Stimulated activated CD8-positive, alpha-beta memory T cell treated with anti-CD3 and anti-CD28 coated beads, Interleukin-4, amount 100 ng/mL, for 48 hours (primary cell): ENCODE results near the gene DDX1.
A peak's percentile ranks its signal among the peaks of the same experiment; 100 is the strongest.

Source experiments
- DNase-seq: peaks from one replicate; pipeline ENCODE4 v3.0.0-alpha.2; 2020

The DDX1 gene

DNA sequence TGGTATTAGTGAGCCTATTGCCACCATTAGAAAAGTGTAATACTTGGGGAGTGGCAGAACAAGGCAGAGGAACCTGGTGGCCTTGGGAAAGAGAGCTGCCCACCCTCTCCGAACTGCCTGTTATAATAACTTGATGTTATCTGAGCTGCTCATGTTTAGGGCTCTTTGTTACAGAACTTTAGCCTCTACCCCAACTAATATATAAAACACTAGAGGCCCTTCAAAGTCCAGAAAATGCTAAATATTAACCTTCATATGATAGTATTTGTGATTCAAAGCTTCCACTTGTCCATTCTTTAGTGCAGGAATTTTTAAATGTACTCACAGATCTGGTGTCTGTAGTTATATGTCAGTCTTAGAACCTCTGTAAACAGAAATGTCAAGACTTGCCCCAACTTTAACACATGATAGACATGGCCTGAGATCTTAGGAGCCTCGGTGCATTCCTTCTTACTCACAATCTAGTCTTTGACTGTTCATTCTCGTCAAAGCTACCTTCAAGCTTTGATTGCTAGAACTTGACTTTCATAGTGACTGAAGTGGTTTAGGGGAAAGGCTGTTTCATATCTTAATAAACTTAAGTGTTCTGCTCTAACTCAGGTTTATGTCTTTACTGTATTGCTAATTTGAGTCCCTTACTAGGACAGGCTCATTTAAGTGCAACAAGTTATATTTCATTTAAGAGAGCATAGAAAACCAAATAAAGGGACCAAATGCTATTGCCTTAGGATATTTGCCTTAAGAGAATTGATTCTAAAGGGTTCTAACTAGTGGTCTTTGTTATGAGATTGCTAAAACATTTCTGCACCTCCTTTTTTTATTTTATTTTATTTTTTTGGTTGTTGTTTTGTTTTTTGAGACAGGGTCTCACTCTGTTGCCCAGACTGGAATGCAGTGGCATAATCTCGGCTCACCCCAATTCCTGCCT lies 41.6 kb downstream of the DDX1 start:
- DNase-seq, result no peak

DNA sequence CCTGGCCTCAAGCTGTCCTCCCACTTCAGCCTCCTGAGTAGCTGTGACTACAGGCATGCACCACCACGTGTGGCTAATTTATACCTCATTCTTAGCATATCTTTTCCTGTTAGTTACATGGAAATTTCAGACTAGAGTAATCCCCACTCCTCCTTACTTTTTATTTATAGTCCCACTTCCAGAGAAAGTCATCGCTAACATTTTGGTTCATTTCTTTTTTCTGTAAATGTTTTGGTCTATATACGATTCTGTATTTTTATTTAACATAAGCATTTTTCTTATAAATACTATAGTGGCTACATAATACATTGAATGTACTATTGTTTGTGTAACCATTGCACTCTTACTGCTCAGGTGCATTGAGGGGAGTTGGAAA lies 42.3 kb downstream of the DDX1 start:
- DNase-seq, result no peak

DNA sequence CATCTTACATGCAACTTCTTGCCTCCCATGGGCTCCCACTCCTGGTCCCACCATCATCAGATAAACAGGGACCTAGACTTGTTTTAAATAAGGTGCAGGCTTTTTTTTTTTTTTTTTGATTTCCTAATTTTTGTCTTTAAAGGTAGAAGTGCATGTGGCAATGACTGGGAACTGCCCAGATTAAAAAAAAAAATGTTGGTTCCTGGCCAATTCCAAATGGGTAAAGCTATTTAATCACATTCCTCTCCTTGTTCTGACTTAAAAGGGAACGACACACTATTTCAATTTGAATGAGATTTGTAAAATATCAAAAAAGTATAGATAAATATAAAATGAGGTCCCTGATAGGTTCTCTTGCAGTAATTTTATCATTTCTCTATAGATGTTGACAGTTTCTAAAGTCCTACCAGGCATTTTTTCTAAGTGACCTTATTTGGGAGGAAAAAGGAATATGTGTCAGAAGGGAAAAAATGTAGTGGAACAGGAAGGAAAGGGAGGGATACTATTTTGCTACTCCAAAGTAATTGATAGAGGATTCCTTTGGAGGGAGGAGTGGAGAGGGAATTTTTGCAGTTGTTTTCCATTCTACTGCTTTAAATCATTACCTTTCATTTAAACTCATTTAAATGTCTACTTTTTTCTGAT lies 43.3 kb downstream of the DDX1 start:
- no peak for DNase-seq

DNA sequence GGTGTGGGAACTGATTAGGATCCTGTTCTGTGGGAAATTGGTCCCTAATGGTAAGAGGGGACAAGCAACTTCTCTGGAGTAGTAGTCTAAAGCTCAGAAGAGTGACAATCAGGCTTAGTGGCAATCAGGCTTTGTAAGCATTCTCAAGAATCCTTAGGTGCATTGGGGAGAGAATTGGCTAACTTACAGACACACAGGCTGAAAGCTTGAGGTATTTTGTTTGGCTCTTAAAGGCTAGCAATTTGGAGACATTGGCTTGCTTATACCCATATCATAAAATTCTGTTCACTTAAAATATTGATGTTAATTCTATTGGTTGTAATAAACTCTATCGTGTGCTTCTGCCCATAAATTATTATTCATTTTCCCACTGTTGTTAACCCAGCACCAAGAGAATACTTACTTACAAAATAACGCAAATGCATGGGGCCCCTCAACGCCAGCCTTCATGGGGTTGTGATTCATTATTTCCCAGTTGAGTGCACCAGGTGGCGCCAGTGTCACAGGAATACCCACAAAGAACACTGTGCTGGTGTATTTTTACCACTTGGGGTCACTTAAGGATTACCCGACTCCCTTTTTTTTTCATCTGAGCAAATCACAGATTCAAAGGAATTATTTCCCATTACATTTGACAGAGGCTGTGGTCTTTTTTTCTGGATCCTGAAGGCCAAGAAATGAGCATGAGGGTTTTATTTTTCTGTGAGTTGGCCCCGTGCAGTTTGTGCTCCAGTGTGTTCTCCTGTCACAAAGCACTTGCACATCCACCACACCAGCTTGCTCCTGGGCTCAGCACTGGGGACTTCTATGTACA lies 45.5 kb downstream of the DDX1 start:
- DNase-seq, result peak; percentile 71

DNA sequence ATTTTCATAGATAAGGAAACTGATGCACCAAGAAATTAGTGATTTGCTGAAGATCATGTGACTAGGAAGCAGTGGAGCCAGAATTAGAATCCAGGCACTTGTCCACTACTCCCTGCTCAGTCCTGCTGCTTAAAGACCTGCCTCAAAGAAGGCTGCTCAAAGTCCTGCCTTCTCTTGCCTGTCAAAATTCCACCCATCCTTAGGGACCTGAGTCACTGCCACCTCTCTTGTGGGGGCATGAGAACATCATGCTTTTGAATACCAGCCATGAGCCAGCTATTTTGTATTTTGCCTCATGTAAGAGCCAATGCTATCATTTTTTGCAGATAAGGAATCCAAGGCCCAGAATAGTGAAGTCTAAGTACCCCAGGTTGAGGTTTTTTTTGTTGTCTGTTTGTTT lies 47.1 kb downstream of the DDX1 start:
- DNase-seq, result no peak

DNA sequence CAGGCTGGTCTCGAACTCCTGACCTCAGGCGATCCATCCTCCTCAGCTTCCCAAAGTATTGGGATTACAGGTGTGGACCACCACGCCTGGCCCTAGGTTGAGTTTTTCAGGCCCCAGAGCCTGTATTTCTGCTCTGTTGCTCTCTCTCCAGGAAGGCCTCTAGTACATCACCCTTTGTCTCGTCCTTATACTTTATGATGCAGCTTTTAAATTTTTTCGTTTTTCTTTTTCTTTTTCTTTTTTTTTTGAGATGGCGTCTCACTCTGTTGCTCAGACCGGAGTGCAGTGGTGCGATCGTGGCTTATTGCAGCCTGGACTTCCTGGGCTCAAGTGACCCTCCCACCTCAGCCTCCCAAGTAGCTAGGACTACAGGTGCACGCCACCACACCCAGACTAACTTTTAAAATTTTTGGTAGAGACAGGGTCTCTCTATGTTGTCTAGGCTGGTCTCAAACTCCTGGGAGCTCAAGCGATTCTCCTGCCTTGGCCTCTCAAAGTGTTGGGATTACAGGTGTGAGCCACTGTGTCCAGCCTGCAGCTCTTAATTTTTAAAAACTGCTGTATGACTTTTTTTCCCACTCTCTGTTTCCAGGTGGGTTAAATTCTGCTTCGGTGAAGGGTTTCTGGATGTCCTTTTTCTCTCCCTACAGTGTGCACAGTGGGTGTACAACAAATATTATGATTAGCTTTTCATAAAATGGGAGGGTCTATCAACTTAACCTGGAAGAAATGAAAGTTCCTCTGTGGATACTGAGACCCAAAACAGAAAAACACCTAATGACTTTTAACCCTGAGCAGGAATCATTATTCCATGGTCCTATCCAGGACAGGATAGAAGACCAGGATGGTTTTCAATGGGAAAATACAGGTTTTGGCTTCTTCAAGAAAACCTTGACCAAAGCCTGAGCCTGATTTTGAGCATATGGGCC lies 47.9 kb downstream of the DDX1 start:
- DNase-seq, result no peak

DNA sequence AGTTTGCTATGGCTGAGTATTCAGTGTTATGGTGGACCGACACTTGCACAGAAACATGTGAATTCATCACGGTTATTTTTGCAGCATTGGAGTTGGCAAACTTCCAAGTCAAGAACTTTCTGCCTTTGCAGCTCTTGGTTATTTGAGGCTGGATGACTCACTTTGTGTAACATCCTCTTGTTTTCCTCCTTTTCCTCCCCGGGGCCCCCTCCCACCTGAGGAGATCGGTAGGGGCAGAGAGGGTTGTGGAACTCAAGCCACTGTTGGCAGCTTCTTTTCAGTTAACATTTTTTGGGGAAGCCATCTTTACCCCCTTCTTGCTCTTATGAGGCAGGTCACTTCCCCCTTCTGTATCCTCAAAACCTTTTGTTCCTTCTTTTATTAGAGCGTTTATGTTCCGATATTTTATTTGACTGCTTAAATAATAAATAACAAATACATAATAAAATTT lies 48.6 kb downstream of the DDX1 start:
- no peak for DNase-seq

DNA sequence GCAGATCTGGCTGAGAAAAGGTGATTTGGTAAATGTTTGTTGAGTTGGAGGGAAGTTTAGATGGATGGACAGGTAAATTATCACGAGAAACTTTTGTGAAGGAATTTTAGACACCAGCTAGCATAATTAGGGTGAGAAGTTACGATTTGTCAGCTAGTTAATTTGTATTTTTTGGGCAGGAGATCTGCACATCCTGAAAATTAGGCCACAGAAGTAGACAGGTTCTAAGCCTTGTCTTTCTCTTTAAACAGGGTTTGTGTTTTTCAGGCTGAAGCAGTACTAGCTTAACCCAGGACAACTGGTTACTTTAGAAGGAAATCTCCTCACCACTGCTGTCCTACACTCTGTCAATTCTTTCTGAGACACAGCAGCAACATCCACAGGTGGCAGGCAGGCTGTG lies 49.1 kb downstream of the DDX1 start:
- DNase-seq, result no peak

DNA sequence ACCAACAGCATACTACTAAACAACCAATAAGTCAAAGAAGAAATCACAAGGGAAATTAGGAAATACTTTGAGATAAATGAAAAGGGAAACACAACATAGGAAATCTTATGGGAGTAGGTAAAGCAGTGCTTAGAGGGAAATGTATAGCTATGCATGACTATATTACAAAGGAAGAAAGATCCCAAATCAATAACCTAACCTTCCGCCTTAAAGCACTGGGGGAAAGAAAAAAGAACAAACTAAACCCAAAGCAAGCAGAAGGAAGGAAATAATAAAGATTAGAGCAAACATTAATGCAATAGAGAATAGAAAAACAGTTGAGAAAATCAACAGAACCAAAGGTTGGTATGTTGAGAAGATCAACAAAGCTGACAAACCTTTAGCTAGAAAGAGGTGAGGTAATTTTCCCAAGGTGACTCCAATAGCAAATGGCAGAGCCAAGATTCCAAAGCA lies 49.9 kb downstream of the DDX1 start:
- DNase-seq, result no peak

DNA sequence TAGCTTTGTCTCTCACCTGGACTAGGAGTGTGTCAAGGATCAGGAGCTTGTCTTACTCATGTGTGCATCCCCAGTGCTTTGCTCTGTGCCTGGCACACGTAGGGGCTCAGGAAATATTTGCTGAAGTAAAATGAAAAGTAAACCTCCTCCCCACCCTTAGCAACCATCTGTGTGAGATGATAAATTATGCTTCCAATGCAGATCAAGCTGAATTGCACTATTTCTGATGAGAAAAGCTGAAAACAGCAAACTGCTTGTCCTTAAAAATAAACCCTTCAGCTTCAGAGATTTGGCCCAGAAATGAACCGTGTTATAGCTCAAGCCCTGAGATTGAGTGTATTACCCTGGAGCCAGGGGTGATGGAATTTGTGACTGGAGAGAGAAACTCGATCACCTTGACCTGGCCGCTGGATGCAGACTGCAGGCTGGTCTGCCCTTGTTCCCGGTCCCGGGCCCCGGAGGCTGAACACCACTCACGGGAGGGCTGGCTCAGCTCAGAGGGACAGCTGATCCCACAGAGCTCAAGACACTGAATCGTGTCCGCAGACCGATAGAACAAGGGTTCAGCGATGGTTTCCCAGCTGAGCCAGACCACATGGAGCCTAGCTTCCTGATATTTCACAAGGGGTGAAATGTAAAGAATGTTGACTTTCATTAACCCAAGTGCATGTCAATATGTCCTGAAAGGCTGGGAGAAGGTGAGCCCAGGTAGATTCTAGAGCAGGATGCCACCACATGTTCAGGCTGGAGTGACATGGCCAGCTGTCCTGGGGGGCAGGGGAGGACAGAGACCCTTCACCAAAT lies 50.5 kb downstream of the DDX1 start:
- no peak for DNase-seq

DNA sequence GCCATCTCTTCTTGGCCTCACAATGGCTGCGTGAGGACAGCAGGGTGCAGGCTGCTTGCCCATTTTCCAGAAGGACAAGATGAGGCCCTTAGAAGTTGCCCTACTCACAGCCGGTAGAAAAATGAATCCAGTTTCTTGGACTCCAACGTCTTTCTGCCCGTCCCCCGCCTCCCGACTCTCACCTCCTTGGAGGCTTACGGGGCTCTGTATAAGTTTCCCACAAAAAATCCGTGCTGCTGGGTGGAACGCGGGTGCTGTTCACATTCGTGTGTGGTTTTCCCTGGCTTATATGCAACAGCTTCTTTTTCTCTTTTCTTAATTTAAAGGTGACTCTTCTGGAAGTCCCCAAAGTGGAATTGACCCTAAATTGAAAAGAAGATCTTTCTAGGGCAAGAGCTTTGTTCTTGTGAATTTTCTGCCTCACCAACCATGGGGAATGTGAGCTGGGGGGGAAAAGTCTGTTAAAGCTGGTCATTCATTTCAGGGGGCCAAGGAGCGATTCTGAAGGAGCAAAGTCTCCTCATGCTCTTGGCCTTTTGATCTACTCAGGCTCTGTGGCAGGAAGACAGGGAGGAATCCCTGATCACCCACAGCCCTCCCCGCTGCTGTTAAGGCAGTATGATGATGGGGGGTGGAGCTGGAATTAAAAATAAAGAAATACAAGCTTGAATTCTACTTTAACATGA lies 51.3 kb downstream of the DDX1 start:
- DNase-seq, result no peak

DNA sequence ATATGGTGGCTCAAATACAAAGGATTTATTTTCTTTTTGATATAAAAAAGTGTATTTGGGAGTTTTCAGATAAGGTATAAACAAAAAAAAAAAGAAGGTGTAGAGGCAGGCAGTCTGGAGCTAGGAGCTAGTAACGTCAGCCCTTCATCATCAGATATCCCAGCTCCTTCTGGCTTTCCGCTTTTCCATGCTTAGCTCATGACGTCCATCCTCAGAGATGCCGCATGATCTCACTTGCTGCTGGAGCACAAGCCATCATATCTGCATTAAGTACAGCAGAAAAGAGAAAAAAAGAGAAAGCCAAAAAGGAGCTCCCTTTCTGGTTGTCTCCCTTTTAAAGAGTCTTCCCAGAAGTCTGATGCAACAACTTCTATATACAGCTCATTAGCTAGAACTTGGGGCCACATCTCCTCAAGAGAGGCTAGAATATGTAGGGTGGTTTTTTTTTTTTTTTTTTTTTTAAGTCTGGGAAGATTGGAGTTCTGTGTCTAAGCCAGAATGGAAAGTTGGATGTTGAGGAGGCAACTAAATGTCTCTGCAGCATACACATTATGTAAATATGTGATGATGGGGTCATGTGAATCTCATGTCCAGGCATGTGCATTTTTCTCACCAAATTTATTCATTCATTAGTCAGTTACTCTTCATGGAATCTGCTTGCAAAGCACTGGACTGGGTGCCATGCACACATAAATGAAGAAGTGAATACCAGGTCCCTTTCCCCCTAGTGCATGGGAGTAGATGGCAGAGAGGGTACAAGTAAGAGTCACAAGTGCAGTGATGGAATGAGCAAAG lies 52.3 kb downstream of the DDX1 start:
- no peak for DNase-seq

DNA sequence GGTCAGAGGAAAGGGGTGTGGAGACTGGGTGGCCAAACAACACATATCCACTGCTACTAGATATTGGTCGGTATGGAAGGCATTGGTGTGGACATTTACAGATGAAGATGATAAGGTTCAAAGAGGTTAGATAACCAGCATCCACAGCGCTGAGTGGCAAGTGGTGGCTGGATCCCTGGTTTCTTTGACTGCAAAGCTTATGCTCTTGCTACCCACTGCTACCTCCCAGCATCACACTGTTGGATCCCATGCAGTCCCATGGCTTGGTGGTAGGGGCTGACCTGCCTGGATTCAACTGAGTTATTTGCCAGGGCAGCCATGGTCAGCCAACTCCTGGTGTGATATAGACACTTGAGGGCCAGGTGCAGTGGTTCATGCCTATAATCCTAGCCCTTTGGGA lies 53.6 kb downstream of the DDX1 start:
- DNase-seq, result no peak

DNA sequence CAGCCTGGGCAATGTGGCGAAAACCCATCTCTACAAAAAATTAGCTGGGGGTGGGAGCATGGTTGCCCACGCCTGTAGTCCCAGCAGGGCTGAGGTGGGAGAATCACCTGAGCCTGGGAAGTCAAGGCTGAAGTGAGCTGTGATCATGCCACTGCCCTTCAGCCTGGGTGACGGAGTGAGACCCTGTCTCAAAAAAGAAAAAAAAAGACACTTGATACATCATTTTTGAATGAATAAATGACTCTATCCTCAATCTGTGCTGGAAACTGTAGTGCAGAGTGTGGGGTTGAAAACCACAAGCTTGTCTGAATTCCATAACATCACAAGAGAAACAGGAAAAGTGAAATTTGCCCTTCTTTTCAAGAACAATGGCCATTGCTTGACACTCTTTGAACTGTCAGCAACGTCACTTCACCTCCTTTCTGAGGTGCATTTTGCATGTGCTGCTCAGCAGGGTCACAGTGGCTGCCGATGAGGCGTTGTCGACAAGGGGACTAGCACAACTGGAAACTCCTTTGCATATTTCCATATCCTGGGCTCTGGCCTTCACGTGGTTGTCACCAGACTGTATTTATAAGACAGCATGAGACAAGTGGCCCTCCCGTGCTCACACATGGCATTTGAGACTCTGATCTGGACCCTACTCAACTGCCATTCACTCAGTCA lies 54.2 kb downstream of the DDX1 start:
- no peak for DNase-seq

DNA sequence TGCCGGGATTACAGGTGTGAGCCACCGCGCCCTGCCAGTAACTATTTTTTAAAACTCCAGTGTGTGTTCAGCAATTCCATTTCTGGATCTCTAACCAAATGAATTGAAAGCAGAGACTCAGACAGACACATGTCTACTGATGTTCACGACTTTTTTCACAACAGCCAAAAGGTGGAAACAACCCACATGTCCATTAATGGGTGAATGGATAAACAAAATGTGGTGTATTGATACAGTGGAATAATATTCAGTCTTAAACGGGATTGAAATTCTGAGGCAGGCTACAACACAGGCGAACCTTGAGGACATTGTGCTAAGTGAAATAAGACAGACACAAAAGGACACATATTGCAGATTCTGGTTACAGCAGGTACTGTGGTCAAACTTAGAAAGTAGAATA lies 55.0 kb downstream of the DDX1 start:
- DNase-seq, result no peak

DNA sequence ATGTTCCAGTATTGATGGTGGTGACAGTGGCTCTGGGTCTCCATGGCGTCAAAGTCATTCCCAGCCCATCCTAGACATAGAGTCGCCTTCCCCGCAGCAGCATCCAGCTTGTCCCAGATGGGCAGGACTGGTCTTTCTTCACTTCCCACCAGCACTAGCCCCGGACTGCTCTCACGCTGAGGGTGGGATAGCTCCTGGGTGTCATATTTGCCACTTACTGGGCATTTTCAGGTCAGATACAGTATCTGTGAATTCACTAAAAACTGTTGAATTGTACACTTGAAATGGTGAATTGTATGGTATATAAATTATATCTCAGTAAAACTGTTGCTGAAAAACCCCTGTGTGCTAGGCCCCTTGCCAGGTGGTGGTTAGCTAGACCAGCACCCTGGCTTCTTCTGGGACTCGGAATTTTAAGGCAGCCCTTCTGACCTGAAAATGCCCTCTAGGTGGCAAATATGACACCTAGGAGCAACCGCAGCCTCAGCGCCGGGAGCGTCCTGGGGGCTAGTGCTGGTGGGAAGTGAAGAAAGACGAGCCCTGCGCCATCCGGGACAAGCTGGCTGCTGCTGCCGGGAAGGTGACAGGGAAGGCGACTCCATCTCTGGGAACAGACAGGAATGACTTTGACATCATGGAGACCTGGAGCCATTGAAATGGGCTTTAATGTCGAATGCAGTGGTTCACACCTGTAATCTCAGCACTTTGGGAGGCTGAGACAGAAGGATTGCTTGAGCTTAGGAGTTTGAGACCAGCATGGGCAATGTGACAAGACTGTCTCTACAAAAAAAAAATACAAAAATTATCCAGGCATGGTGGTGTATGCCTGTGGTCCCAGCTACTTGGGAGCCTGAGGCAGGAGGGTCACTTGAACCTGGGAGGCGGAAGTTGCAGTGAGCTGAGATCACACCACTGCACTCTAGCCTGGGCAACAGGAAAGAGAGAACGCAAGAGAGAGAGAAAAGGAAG lies 56.2 kb downstream of the DDX1 start:
- no peak for DNase-seq

DNA sequence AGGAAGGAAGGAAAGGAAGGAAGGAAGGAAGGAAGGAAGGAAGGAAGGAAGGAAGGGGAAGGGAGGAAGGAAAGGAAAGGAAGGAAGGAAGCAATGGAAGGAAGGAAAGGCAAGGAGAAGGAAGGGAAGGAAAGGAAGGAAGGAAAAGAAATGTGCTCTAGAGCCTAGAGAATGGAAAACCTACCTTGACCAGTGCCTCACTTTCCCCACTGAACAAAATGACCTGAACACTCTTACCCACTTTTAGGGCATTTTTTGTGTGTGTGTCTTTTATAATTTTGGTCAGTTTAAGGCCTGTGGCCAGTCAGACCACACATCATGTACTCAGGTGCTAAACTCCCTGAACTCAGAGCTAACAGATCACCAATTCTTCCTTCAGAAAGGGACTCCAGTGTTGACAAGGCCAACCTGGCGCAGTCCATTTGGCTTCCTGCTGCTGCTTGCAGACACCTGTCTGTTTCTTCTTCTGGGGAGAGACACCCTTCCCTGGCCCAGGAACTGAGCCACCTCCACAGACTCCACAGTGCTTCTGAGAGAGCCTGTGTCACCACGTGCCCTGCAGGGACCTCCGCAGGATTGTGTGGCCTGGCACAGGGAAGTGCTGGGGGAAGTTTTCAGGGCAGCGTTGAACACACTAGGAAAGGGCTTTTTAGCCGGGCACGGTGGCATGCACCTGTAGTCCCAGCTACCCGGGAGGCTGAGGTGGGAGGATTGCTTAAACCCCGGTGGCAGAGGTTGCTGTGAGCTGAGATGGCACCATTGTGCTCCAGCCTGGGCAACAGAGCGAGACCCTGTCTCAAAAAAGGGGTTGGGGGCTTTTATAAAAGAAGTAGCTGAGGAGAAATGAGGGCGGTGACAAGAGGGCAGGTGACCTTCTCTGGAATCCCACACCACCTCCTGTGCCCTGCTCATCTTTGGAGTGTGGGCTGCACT lies 57.2 kb downstream of the DDX1 start:
- DNase-seq, result no peak
